Non-pigmented ciliary epithelial cell (primary cell): ENCODE data around the gene HS6ST2.

Experiments
- DNase-seq: peaks from one replicate; pipeline ENCODE4 v3.0.0-alpha.2; 2010; ENCODE audit warnings: low read depth

HS6ST2 gene

DNA sequence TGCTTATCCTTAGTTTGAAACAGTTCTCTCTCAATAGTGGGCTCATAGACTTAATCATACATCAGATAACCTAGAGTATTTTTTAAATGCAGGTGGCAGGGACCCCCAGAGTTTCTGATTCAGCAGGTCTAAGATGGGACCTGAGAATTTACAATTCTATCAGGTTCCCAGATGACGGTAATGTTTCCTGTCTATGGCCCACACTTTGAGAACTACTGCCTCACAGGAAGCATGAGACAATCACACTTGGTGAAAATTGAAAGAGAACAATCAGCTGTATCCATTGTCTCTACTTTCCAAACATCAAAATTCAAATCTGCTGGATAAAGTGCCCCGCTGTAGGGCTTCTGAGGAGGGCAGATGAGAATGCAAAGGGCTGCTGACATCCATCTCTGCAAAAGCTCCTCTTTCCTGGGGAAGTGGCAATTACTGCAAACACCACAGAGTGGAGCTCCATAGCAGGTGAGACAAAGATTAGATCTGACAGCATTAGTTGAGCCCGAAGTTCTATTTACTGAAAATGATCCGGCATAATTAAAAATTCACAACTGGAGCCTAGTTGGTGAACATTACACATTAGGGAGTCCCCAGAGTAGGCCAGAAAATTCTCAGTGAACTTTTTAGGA is 281.8 kb downstream of the HS6ST2 start:
- DNase-seq = no peak

- DNase-seq = no peak
These were observed 282.3 kb downstream of the HS6ST2 start for GRCh38 chrX:132676102-132676501.

DNA sequence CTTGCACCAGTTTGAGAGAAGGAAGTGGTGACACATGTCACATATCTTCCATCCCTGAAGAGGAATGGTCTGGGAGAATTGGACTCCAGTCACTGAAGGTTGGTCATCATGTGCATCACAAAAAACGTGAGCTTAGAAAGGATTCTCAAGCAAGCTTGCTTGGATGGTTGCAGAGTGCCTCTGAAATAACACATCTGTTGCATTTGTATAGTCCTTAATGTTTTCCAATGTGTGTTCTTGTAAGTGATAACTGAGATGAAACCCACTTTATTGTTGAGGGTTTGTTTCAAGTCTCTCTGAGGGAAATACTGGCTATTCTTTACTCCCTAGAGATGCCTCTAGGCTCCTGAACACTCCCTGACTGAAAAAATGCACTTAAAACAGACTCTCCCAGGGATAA is 285.1 kb downstream of the HS6ST2 start:
- no peak for DNase-seq

DNA sequence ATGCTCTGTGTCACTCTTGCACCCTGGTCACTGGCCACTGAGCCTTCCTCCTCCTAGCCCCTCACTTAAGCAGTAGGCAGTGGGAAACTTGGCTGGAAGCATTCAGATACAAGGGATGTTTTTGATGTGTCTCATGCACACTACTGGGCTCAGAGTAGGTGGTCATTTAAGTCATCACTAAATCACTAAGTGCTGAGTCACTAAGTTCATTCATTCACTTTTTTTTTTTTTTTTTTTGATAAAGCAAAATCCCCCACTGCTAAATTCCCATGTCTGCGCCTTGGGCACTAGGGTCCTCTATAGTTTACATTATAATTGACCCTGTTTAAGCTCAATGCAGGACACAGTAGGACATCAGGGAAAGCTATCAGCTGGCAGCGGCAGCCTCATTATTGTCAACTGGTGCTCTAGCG is 287.2 kb downstream of the HS6ST2 start:
- peak; percentile 1 for DNase-seq

- no peak for DNase-seq
These were observed 289.3 kb downstream of the HS6ST2 start for GRCh38 chrX:132669142-132669541.

DNA sequence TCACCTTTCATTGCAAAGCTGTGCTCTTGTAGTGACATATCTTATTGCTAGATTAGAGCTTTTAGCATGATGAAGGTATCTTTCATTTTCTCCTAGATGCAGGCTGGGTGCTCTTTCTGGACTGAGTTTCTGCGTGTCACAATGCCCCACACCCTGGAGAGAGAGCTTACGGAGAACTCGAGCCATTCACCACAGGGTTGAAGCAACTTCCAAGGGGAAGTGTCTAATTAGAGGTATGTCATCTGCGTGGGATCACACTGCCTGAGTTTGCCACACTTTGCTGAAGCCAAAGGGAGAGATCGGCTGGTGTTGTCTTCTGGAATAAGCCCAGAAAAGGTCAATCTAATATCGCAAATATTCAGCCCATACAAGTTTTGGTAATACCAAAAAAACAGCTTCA is 290.3 kb downstream of the HS6ST2 start:
- no peak for DNase-seq

- DNase-seq = no peak
These were observed 292.8 kb downstream of the HS6ST2 start for GRCh38 chrX:132665676-132666075.

GRCh38 chrX:132664273-132664672 is 294.2 kb downstream of the HS6ST2 start:
- no peak for DNase-seq

GRCh38 chrX:132662844-132663243 is 295.6 kb downstream of the HS6ST2 start:
- DNase-seq = no peak

DNA sequence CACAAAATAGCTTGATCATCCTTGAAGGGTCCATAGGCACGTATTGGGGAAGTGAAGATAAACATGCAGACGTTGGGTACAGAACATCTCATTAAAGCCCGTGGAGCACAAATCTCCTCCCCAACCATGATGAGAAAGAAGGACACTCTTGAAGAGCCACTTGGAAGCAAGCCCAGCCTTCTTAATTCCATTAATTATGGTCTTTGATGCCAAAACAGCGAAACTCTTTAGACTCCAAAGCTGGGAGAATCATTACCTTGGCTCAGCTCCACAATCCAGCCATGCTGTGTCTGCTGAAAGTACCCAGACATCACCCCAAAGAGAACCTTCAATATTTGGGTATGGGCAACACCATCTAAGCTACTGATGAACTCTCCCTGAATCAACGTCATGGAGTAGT is 300.6 kb downstream of the HS6ST2 start:
- no peak for DNase-seq

DNA sequence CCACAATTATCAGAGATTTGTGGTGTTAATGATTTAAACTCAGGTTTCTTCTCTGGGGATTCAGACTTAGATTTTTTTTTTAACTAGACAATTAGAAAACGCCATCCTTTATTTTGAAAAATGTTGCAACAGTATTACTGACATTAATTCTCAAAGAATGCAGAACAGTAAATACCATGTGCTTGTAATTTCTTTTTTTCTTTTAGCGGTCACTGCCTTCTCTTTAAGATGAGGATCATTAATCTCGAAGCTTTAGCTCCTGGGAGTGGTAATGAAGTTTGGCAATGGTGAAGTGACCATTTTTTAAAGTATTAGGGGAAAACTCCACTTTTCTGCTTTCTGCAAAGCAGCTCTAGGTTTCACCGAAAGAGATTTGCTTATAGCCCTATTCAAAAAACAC is 305.6 kb downstream of the HS6ST2 start:
- DNase-seq = no peak

DNA sequence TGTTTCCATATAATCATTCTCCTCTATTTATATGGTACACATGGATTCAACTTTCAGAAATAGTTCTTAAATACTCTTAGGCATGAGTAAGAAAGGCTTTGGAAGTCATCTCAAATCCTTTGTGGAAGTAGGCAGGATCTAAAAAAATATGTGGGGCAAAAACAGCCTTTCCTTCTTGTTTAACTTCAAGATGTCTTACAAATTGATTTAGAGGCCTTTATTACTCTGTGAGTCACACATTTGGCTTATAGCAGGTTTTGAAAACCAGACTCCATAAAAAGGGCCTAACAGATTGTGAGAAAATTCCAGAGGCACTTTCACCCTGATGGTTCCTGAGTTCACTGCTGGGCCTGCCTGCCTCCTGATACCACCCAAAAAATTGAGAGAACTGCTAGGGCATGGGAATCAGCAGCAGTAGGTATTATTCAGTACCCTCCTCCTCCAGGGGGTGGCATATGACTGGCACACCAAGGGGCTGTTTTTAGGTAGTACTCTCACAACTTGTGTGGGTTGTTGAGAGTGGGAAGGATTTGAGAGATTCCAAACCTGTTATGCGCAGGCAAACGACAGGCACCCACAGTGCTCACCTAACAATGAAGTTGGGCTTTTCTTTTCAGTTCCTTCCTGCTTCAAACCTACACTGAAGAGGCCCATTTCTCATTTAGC is 306.9 kb downstream of the HS6ST2 start:
- no peak for DNase-seq

GRCh38 chrX:132648895-132649294 is 309.5 kb downstream of the HS6ST2 start:
- DNase-seq = no peak

GRCh38 chrX:132639446-132639845 is 319.0 kb downstream of the HS6ST2 start:
- no peak for DNase-seq

- no peak for DNase-seq
These were observed 320.1 kb downstream of the HS6ST2 start for GRCh38 chrX:132638313-132638712.

- no peak for DNase-seq
These were observed 322.3 kb downstream of the HS6ST2 start for GRCh38 chrX:132636080-132636479.

DNA sequence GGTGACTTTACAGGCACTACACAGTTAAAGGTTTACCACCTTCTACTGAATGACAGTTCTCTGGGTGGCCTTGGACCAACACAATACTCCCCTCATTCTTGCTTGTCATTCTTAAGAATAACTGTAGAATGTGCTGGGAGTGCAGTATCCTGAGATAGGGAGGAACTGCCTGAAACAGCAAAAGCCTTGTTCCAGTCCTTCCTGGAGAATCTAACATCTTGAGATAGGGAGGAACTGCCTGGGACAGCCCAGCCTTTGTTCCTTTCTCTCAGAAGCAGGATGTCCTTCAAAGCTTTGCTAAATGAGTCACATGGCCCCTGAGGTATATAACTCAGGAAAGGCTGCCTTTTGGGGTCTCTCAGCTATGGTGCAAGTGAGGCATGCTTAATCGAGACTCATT is 323.9 kb downstream of the HS6ST2 start:
- no peak for DNase-seq

GRCh38 chrX:132631579-132632232 is 326.7 kb downstream of the HS6ST2 start:
- no peak for DNase-seq

GRCh38 chrX:132624466-132624865 is 334.0 kb downstream of the HS6ST2 start:
- DNase-seq = no peak

DNA sequence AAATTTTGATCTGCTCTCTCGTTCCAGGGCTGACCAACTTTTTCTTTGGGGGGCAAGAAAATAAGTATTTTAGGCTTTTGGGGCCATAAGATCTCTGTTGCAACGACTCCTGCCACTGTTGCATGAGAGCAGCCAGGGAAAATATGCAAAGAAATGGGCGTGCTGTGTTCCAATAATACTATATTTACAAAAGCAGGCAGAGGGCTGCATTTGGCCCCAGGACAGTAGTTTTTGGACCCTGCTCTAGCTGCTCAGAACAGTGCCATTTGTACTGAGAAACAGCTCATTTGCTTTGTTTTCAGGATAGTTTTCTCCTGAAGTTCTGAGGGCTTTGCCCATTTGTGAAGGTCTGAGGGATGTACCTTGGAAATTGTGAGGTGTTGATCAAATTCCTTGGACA is 334.5 kb downstream of the HS6ST2 start:
- DNase-seq = no peak

- no peak for DNase-seq
These were observed 335.1 kb downstream of the HS6ST2 start for GRCh38 chrX:132623300-132623699.

DNA sequence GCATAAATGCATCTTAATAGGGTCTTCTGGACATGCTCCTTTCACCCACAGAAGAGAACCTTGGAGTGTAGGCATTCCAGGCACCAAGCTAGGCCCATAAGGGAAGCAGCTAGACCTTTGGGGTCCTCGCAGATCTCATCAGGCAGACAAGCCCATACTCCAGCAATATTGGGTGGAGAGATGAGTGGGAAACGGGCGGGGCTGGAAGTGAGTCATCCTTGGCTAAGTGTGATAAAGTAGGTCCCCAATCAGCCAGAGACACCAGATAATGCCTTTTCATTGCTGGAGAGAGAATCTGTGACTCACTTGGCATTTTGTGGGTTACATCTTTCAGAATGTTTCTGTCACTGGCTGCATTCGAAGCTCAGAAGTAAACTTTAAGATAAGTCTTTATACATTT is 336.3 kb downstream of the HS6ST2 start:
- DNase-seq = peak; percentile 6

GRCh38 chrX:132618810-132619209 is 339.6 kb downstream of the HS6ST2 start:
- no peak for DNase-seq
